IMR-90 (cell line): ENCODE results near the gene IL1F10. TPM values are rescaled to one million over a fixed set of nuclear protein-coding genes. Genes with fewer than 3 reads are reported as not detected.

Experiments used
- ATAC-seq: fragments of 200-7000 bp; cut with Tn5 transposase; 2 replicates; pipeline ENCODE4 v1.9.1; 2020; ENCODE audit warnings: low read depth, mild to moderate bottlenecking, moderate library complexity
- BruUV-seq: library from RNA; stranded (reverse); fragments of 400-500 nt; replicated peaks from 2 replicates; lab custom pipeline; 2021; lab: Mats Ljungman, UMichigan
- CTCF ChIA-PET: fragments of 300-600 bp; formaldehyde crosslinking; extraction: SDS; loops from one replicate; lab custom pipeline; 2021; ENCODE audit warnings: antibody characterized with exemption; lab: Yijun Ruan, JAX
- POLR2A ChIA-PET: fragments of 300-600 bp; sonication (Branson Sonifier 250); formaldehyde crosslinking; loops from one replicate; lab custom pipeline; 2022; ENCODE audit warnings: antibody characterized with exemption; ENCODE audit not compliant: unreplicated experiment; lab: Charles Lee
- DNase-seq: peaks from one replicate; pipeline ENCODE4 v3.0.0; 2013
- H2AFZ ChIP-seq: replicated peaks from 2 replicates; pipeline ENCODE3; 2013; ENCODE audit warnings: low read length, mild to moderate bottlenecking; ENCODE audit not compliant: poor library complexity
- H2AK5ac ChIP-seq: 2 replicates; pipeline ENCODE4 v1.6.1; 2013; ENCODE audit warnings: low read depth, low read length, inconsistent platforms
- H2AK9ac ChIP-seq: replicated peaks from 2 replicates; pipeline ENCODE3; 2013; ENCODE audit warnings: mild to moderate bottlenecking, low read depth, low read length, moderate library complexity; ENCODE audit not compliant: poor library complexity
- H2BK120ac ChIP-seq: 2 replicates; pipeline ENCODE4 v1.6.1; 2013; ENCODE audit warnings: low read depth, low read length, inconsistent platforms
- H2BK15ac ChIP-seq: 3 replicates; pipeline ENCODE4 v1.6.1; 2013; ENCODE audit warnings: low read depth, low read length, inconsistent platforms
- H2BK20ac ChIP-seq: 2 replicates; pipeline ENCODE4 v1.6.1; 2013; ENCODE audit warnings: low read depth, mild to moderate bottlenecking, inconsistent platforms, low read length, moderate library complexity
- H2BK5ac ChIP-seq: 2 replicates; pipeline ENCODE4 v1.6.1; 2013; ENCODE audit warnings: mild to moderate bottlenecking, low read depth, low read length, inconsistent platforms; ENCODE audit not compliant: poor library complexity, severe bottlenecking
- H3K14ac ChIP-seq: replicated peaks from 2 replicates; pipeline ENCODE4 v1.6.1; 2013; ENCODE audit warnings: low read depth, low read length, inconsistent platforms
- H3K18ac ChIP-seq: 2 replicates; pipeline ENCODE4 v1.6.1; 2013; ENCODE audit warnings: low read depth, low read length, control low read depth
- H3K23ac ChIP-seq: 2 replicates; pipeline ENCODE4 v1.6.1; 2013; ENCODE audit warnings: low read depth, low read length, inconsistent platforms
- H3K27ac ChIP-seq: 2 replicates; pipeline ENCODE4 v1.5.1; 2013; ENCODE audit warnings: mild to moderate bottlenecking, control low read depth, low read length; ENCODE audit not compliant: insufficient read depth
- H3K27me3 ChIP-seq: 2 replicates; pipeline ENCODE4 v1.6.1; 2013; ENCODE audit warnings: low read length; ENCODE audit not compliant: control insufficient read depth, insufficient read depth
- H3K36me3 ChIP-seq: 2 replicates; pipeline ENCODE4 v1.6.1; 2013; ENCODE audit warnings: low read length, mixed read lengths; ENCODE audit not compliant: control insufficient read depth, insufficient read depth
- H3K4ac ChIP-seq: 2 replicates; pipeline ENCODE4 v1.6.1; 2013; ENCODE audit warnings: low read depth, low read length, inconsistent platforms
- H3K4me1 ChIP-seq: 2 replicates; pipeline ENCODE4 v1.6.1; 2013; ENCODE audit warnings: low read length, mixed read lengths; ENCODE audit not compliant: control insufficient read depth, insufficient read depth
- H3K4me2 ChIP-seq: 2 replicates; pipeline ENCODE4 v1.6.1; 2013; ENCODE audit warnings: low read depth, mild to moderate bottlenecking, control low read depth, low read length, moderate library complexity
- H3K4me3 ChIP-seq: 2 replicates; pipeline ENCODE4 v1.5.1; 2013; ENCODE audit warnings: low read depth, mild to moderate bottlenecking, control low read depth, low read length, moderate library complexity; ENCODE audit not compliant: insufficient read depth
- H3K56ac ChIP-seq: 2 replicates; pipeline ENCODE4 v1.6.1; 2013; ENCODE audit warnings: low read length, inconsistent platforms; ENCODE audit not compliant: insufficient read depth; ENCODE audit errors: extremely low read depth
- H3K79me1 ChIP-seq, 2 experiments: 2 replicates each; pipeline ENCODE4 v1.6.1; 2013; ENCODE audit warnings: low read length in 2 of 2, inconsistent platforms in 1 of 2, low read depth in 1 of 2
- H3K9ac ChIP-seq: 2 replicates; pipeline ENCODE4 v1.6.1; 2013; ENCODE audit warnings: low read depth, low read length, control low read depth
- H3K9me1 ChIP-seq: 2 replicates; pipeline ENCODE4 v1.6.1; 2013; ENCODE audit warnings: low read length, inconsistent platforms; ENCODE audit not compliant: insufficient read depth
- H3K9me3 ChIP-seq: 2 replicates; pipeline ENCODE4 v1.6.1; 2013; ENCODE audit warnings: low read length; ENCODE audit not compliant: control insufficient read depth, insufficient read depth
- H4K20me1 ChIP-seq: 2 replicates; pipeline ENCODE4 v1.6.1; 2013; ENCODE audit warnings: low read length, inconsistent platforms; ENCODE audit not compliant: insufficient read depth
- H4K5ac ChIP-seq: 2 replicates; pipeline ENCODE4 v1.6.1; 2013; ENCODE audit warnings: mild to moderate bottlenecking, low read depth, low read length, control low read depth
- H4K8ac ChIP-seq, 2 experiments: 2 replicates each; pipeline ENCODE4 v1.6.1; 2013; ENCODE audit warnings: low read depth in 2 of 2, low read length in 2 of 2, control low read depth in 1 of 2, inconsistent platforms in 1 of 2
- H4K91ac ChIP-seq: 2 replicates; pipeline ENCODE4 v1.6.1; 2013; ENCODE audit warnings: low read depth, low read length, inconsistent platforms; ENCODE audit not compliant: insufficient read depth
- BHLHE40 ChIP-seq: fragments of 150-350 bp; IDR thresholded peaks from 2 replicates; pipeline ENCODE4 v1.6.1; 2016; ENCODE audit warnings: mild to moderate bottlenecking, low read depth, low read length
- CEBPB ChIP-seq: IDR thresholded peaks from 2 replicates; pipeline ENCODE4 v1.6.1; 2012; ENCODE audit warnings: low read depth, low read length, improper control_type of control experiment
- CHD1 ChIP-seq: IDR thresholded peaks from 2 replicates; pipeline ENCODE4 v1.6.1; 2012; ENCODE audit warnings: low read depth, low read length, improper control_type of control experiment
- FOS ChIP-seq: fragments of 150-350 bp; IDR thresholded peaks from 2 replicates; pipeline ENCODE4 v1.6.1; 2016; ENCODE audit warnings: low read depth, low read length
- MAFK ChIP-seq: IDR thresholded peaks from 2 replicates; pipeline ENCODE4 v1.6.1; 2012; ENCODE audit warnings: low read depth, low read length, improper control_type of control experiment
- MAZ ChIP-seq: IDR thresholded peaks from 2 replicates; pipeline ENCODE4 v1.6.1; 2012; ENCODE audit warnings: low read depth, mild to moderate bottlenecking, low read length, improper control_type of control experiment, moderate library complexity, borderline replicate concordance
- MXI1 ChIP-seq: IDR thresholded peaks from 2 replicates; pipeline ENCODE4 v1.6.1; 2012; ENCODE audit warnings: low read depth, mild to moderate bottlenecking, low read length, moderate library complexity, borderline replicate concordance
- NFE2L2 ChIP-seq: fragments of 150-350 bp; IDR thresholded peaks from 2 replicates; pipeline ENCODE4 v1.6.1; 2016; ENCODE audit warnings: low read depth, mild to moderate bottlenecking, low read length
- POLR2A ChIP-seq: IDR thresholded peaks from 2 replicates; pipeline ENCODE4 v1.6.1; 2012; ENCODE audit warnings: mild to moderate bottlenecking, low read depth, low read length
- RAD21 ChIP-seq: IDR thresholded peaks from 2 replicates; pipeline ENCODE4 v1.6.1; 2012; ENCODE audit warnings: low read length, improper control_type of control experiment
- RCOR1 ChIP-seq: IDR thresholded peaks from 2 replicates; pipeline ENCODE4 v1.6.1; 2012; ENCODE audit warnings: mild to moderate bottlenecking, low read length, improper control_type of control experiment; ENCODE audit not compliant: insufficient replicate concordance
- RFX5 ChIP-seq: IDR thresholded peaks from 2 replicates; pipeline ENCODE4 v1.8.0; 2012; ENCODE audit warnings: low read depth, mild to moderate bottlenecking, low read length, moderate library complexity
- SMC3 ChIP-seq: fragments of 150-350 bp; IDR thresholded peaks from 2 replicates; pipeline ENCODE4 v1.6.1; 2016; ENCODE audit warnings: low read depth, mild to moderate bottlenecking, antibody characterized with exemption, low read length, moderate library complexity
- WGBS, 2 experiments: methylation state at CpG; one replicate each; pipeline versions ENCODE4 v1.1.5 to v1.1.7; 2013; ENCODE audit warnings: missing lambda C conversion rate in 2 of 2; ENCODE audit not compliant: insufficient read length in 1 of 2; ENCODE audit errors: extremely low coverage in 2 of 2; 5-methylcytosine and 5-hydroxymethylcytosine counted together
- dilution Hi-C: fragments of 300-500 bp; cut with HindIII; formaldehyde crosslinking; loops from one replicate; pipeline ENCODE4 v1.14.3; 2018; ENCODE audit warnings: low sequenced_read_pairs; ENCODE audit not compliant: unreplicated experiment
- in situ Hi-C: fragments of 300-500 bp; cut with MboI; formaldehyde crosslinking; loops from 3 replicates; pipeline ENCODE4 v1.14.3; 2019; ENCODE audit warnings: low sequenced_read_pairs, inconsistent platforms, mixed read lengths
- intact Hi-C: fragments of 100-400 bp; cut with micrococcal nuclease; formaldehyde crosslinking; loops from 2 replicates; pipeline ENCODE4 v1.10.0; 2022
- polyA plus RNA-seq, 3 experiments: library from polyadenylated mRNA; depleted of rRNA; stranded (reverse); fragments of >200 nt; gene quantifications; 2 replicates each; pipeline ENCODE4 v1.2.3, GENCODE V29; 2012; ENCODE audit warnings: low replicate concordance in 1 of 3
- total RNA-seq: library from RNA; depleted of rRNA; stranded (reverse); fragments of >200 nt; gene quantifications from 2 replicates; pipeline ENCODE4 v1.2.3, GENCODE V29; 2012
- TF ChIP-seq, protein P1 (sequence below): conservative IDR thresholded peaks from 2 replicates; pipeline ENCODE4 v1.5.1; 2012; ENCODE audit warnings: mild to moderate bottlenecking, low read depth, low read length, improper control_type of control experiment
- TF ChIP-seq, protein P2 (sequence below): fragments of 150-350 bp; IDR thresholded peaks from 2 replicates; pipeline ENCODE4 v1.6.1; 2017; ENCODE audit warnings: mild to moderate bottlenecking, antibody characterized with exemption, low read length, low read depth
- TF ChIP-seq, protein P3 (sequence below): fragments of 150-350 bp; IDR thresholded peaks from 2 replicates; pipeline ENCODE4 v1.6.1; 2016; ENCODE audit warnings: low read depth, mild to moderate bottlenecking, low read length, moderate library complexity, borderline replicate concordance

Gene IL1F10
- total and polyA plus RNA-seq, 2 of the 4 experiments (the other 2 are of a cell fraction) = not detected

DNA sequence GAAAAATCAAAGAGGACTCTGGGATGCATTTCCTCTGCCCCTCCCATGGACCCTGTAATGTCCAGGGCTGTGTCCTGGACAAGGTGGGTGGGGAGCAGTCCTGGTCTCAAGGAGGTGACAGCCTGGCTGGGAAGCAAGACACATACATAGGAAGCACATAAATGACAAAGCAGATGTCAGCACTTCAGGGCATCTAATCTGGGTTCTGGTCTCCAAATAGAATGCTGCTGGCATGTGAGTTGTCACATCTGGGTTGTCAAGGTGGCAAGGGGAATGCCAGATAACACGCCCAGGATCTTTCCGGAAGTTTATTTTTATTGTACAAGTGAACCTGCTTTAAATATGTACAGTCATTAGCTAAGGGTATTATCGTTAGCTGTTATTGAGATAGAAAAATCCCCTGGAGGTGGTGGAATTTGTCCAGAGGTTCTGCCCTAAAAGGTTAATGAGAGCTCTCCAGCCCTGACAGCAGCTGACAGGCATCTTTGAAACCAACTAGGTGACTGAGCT, 5.6 kb downstream of the IL1F10 start:
- POLR2A ChIA-PET = no interaction called here
- WGBS, 2 experiments = no CpG with 5 or more reads among the region's 3 CpGs

More for the DNA sequence above, 5.6 kb downstream of the IL1F10 start:
- Histone ChIP-seq H4K5ac (no peak overlapping the region), H3K9me3 (no peaks in the 10 kb centered on the region), H2AFZ (no peak overlapping the region), H2AK5ac (no peak overlapping the region), H3K23ac (no peak overlapping the region), H3K9ac (no peak overlapping the region), H2AK9ac (no peak overlapping the region), H3K18ac (no peak overlapping the region), H3K79me1 (no peaks in the 10 kb centered on the region), H3K56ac (no peak overlapping the region), H3K14ac (no peak overlapping the region), H3K4ac (no peak overlapping the region), H3K4me1 (no peaks in the 10 kb centered on the region), H2BK120ac (no peak overlapping the region), H3K36me3 (no peaks in the 10 kb centered on the region), H3K4me2 (no peak overlapping the region), H4K8ac (no peak overlapping the region), H2BK20ac (no peak overlapping the region), H3K27me3 (peaks cover 19% of the 10 kb centered on the region), H2BK5ac (no peak overlapping the region), H2BK15ac (no peak overlapping the region), H3K9me1 (no peaks in the 10 kb centered on the region), H3K4me3 (no peak overlapping the region), H4K91ac (no peak overlapping the region), H3K27ac (no peak overlapping the region), H4K20me1 (no peaks in the 10 kb centered on the region)
- in situ Hi-C loops (no loop called here), dilution Hi-C loops (no loop called here), intact Hi-C loops (no loop called here)
- TF ChIP-seq RAD21 = no peak
- TF ChIP-seq SMC3 = no peak
- TF ChIP-seq RFX5 = no peak
- TF ChIP-seq BHLHE40 = no peak
- no peak for TF ChIP-seq FOS
- no peak for TF ChIP-seq POLR2A
- TF ChIP-seq, protein P1, sequence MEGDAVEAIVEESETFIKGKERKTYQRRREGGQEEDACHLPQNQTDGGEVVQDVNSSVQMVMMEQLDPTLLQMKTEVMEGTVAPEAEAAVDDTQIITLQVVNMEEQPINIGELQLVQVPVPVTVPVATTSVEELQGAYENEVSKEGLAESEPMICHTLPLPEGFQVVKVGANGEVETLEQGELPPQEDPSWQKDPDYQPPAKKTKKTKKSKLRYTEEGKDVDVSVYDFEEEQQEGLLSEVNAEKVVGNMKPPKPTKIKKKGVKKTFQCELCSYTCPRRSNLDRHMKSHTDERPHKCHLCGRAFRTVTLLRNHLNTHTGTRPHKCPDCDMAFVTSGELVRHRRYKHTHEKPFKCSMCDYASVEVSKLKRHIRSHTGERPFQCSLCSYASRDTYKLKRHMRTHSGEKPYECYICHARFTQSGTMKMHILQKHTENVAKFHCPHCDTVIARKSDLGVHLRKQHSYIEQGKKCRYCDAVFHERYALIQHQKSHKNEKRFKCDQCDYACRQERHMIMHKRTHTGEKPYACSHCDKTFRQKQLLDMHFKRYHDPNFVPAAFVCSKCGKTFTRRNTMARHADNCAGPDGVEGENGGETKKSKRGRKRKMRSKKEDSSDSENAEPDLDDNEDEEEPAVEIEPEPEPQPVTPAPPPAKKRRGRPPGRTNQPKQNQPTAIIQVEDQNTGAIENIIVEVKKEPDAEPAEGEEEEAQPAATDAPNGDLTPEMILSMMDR = no peak
- no peak for TF ChIP-seq MXI1
- no peak for TF ChIP-seq NFE2L2
- no peak for TF ChIP-seq MAFK
- TF ChIP-seq CHD1 = no peak
- TF ChIP-seq RCOR1 = no peak
- no peak for TF ChIP-seq MAZ
- TF ChIP-seq, protein P2, sequence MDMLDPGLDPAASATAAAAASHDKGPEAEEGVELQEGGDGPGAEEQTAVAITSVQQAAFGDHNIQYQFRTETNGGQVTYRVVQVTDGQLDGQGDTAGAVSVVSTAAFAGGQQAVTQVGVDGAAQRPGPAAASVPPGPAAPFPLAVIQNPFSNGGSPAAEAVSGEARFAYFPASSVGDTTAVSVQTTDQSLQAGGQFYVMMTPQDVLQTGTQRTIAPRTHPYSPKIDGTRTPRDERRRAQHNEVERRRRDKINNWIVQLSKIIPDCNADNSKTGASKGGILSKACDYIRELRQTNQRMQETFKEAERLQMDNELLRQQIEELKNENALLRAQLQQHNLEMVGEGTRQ = no peak
- TF ChIP-seq, protein P3, sequence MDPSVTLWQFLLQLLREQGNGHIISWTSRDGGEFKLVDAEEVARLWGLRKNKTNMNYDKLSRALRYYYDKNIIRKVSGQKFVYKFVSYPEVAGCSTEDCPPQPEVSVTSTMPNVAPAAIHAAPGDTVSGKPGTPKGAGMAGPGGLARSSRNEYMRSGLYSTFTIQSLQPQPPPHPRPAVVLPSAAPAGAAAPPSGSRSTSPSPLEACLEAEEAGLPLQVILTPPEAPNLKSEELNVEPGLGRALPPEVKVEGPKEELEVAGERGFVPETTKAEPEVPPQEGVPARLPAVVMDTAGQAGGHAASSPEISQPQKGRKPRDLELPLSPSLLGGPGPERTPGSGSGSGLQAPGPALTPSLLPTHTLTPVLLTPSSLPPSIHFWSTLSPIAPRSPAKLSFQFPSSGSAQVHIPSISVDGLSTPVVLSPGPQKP = no peak
- TF ChIP-seq CEBPB = no peak
- BruUV-seq = no TSS peak
- CTCF ChIA-PET = interaction anchor here (0.6 kb wide), 1 partner anchor 15 kb away, joined by 3 read pairs; no protein-coding TSS in a partner anchor
- DNase-seq (no peak), ATAC-seq (no peak)
